ENCODE measurements around the gene GLYR1. TPM values are rescaled to one million over a fixed set of nuclear protein-coding genes. Genes with fewer than 3 reads are reported as not detected.
"Not testable (repeated sequence)": the region's sequence is repeated elsewhere in the genome, so short reads cannot be mapped to it uniquely, and the experiment has no call there.

GLYR1 gene
- total RNA-seq, 2 experiments from 2014 or later: 80.4 to 85.4 TPM

DNA sequence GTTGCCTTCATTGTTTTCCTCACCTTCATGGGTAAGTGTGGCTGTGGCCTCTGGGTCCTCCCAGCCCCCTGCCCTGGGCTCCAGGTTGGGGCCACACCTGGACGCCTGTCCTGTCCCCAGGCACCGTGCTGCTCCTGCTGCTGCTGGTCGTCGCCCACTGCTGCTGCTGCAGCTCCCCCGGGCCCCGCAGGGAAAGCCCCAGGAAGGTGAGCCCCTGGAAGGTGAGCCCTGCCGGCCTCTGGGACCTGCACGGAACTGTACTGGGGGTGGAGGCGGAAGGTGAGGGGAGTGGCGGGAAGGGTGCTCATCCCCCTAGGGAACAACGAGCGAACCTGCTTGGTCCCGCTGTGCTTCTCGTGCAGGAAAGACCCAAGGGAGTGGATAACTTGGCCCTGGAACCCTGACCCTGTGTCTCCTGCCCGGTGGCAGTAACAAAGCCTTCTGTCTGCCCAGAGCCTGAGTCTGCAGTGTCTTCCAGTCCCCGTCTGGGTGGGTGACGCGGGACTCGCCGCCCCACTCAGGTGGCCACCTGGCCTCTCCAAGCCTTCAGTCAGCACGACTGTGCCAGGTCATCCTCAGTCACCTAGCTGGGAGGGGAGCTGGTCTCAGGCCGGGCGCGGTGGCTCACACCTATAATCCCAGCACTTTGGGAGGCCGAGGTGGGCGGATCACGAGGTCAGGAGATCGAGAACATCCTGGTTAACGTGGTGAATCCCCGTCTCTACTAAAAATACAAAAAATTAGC is 51.1 kb downstream of the GLYR1 start:
- H3K27ac Mint-ChIP-seq: no peak overlapping the region
- no peak for DNase-seq
- no peaks in the 10 kb centered on the region for H3K36me3 Mint-ChIP-seq (ENCODE audit: low read depth)
- H3K4me1 Mint-ChIP-seq: peaks cover 11% of the 10 kb centered on the region
- ChIA-PET POLR2A (interaction anchor here (0.6 kb wide), 1 partner anchor 23 kb away, joined by 3 read pairs; no protein-coding TSS in a partner anchor), CTCF (no interaction called here)
- H3K9me3 Mint-ChIP-seq: no peaks in the 10 kb centered on the region
- H3K27me3 Mint-ChIP-seq: no peaks in the 10 kb centered on the region
- H3K4me3 Mint-ChIP-seq: no peak overlapping the region

DNA sequence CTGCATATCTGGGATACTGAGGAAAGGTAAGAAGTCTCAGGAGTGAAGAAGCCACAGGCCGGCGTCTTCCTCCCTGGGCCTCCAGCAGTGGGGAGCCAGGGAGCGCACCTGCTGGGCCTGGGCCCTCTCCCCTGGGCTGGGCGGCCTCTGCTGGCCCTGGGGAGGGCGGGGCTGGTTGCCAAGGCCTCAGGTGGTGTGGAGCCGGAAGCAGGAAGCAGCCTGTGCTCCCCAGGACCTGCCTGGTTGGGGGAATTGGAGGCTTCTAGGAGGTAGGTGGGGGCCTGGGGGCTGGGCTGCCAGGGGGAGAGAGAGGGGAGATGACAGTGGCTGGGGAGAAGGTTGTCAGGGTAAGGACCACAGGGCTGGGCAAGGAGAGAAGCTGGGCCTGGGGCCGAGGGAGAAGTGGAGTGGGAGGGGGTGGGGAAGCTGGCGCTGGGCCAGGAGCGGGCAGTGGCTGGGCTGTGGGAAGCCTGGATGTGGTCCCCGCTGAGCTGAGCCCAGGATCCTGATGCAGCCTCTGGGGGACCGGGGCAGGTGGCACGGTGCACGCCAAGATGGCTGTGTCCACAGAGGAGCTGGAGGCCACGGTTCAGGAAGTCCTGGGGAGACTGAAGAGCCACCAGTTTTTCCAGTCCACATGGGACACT is 51.8 kb downstream of the GLYR1 start, which contains the start of gene SMIM22:
Gene SMIM22, plus strand, starts transcription at position 189 of the 647 bp plus-strand sequence. Its CDS starts 366 bp downstream, at position 555.
- H3K27ac Mint-ChIP-seq: no peak within 1 kb of the TSS
- ChIA-PET CTCF (no interaction called here), POLR2A (interaction anchor here (0.6 kb wide), 1 partner anchor 23 kb away, joined by 3 read pairs; no protein-coding TSS in a partner anchor)
- H3K4me3 Mint-ChIP-seq: no peak within 1 kb of the TSS
- peaks cover 8% of the 10 kb centered on the region for H3K4me1 Mint-ChIP-seq
- H3K27me3 Mint-ChIP-seq: no peaks in the 10 kb centered on the region
- H3K9me3 Mint-ChIP-seq: no peaks in the 10 kb centered on the region
- DNase-seq: no peak
- H3K36me3 Mint-ChIP-seq (ENCODE audit: low read depth): no peaks in the 10 kb centered on the region

DNA sequence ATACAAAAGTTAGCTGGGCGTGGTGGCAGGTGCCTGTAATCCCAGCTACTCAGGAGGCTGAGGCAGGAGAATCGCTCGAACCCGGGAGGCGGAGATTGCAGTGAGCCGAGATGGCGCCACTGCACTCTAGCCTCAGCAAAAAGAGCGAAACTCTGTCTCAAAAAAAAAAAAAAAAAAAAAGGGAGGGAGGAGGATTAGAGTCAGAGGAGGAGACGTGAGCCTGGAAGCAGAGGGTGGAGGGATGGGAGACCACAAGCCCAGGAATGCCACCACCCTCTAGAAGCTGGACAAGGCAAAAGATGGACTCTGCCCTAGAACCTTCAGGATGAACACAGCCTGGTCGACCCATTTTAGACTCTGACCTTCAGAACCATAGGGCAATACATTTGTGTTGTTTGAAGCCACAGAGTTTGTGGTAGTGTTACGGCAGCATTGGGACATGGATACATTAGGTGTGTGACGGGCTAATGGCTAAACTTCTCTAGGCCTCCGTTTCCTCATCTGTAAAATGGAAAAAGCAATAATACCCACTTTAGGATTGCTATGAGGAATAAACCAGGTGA is 54.1 kb downstream of the GLYR1 start:
- H3K27ac Mint-ChIP-seq: no peak overlapping the region
- H3K27me3 Mint-ChIP-seq: no peaks in the 10 kb centered on the region
- ChIA-PET CTCF (interaction anchor here (0.9 kb wide), 1 partner anchor 25 kb away, joined by 3 read pairs; no protein-coding TSS in a partner anchor), POLR2A (no interaction called here)
- H3K4me3 Mint-ChIP-seq: no peak overlapping the region
- DNase-seq: no peak
- no peaks in the 10 kb centered on the region for H3K36me3 Mint-ChIP-seq (ENCODE audit: low read depth)
- H3K9me3 Mint-ChIP-seq: no peaks in the 10 kb centered on the region
- peaks cover 7% of the 10 kb centered on the region for H3K4me1 Mint-ChIP-seq

DNA sequence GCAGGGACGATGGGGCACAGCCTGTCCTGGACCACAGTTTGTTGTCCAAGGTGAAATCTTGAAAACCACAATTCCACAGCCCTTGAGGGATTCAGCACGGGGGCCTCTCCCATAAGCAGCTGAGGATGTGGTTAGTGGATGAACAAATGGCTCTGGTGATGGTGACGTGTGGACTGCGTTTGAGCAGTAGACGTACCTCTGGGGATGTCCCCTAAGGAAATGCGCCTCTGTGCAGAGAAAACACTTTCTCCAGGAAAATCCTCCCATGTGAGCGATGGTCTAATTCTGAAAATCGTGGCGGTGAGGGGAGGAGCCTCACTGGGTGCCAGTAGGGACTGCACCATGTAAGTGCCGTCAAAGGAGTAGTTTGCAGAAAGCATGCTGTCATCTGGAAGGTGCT is 56.2 kb downstream of the GLYR1 start:
- CTCF ChIA-PET: no interaction called here
- POLR2A ChIA-PET: no interaction called here

DNA sequence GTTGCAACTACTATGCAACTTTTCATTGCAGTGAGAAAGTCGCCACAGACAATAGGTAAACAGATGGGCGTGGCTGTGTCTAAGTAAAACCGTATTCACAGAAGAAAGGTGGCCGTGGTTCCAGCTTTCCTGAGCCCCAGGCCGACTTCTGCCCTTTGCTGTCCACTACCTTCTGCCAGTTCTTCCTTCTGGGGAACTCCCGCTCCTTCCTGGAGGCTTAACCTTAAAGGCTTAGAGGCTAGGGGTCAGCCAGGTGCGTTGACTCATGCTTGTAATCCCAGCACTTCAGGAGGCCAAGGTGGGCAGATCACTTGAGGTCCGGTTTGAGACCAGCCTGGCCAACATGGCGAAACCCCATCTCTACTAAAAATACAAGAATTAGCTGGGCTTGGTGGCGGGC is 56.8 kb downstream of the GLYR1 start:
- CTCF ChIA-PET: no interaction called here
- H3K9me3 Mint-ChIP-seq: no peaks in the 10 kb centered on the region
- no peak overlapping the region for H3K27ac Mint-ChIP-seq
- no peaks in the 10 kb centered on the region for H3K27me3 Mint-ChIP-seq
- DNase-seq: no peak
- H3K4me3 Mint-ChIP-seq: no peak overlapping the region
- peaks cover 7% of the 10 kb centered on the region for H3K4me1 Mint-ChIP-seq
- no peaks in the 10 kb centered on the region for H3K36me3 Mint-ChIP-seq (ENCODE audit: low read depth)
- POLR2A ChIA-PET: no interaction called here

More for the DNA sequence above, 56.2 kb downstream of the GLYR1 start:
- no peaks in the 10 kb centered on the region for H3K36me3 Mint-ChIP-seq (ENCODE audit: low read depth)
- H3K27ac Mint-ChIP-seq: no peak overlapping the region
- H3K27me3 Mint-ChIP-seq: no peaks in the 10 kb centered on the region
- no peaks in the 10 kb centered on the region for H3K9me3 Mint-ChIP-seq
- H3K4me1 Mint-ChIP-seq: peaks cover 7% of the 10 kb centered on the region
- no peak for DNase-seq
- no peak overlapping the region for H3K4me3 Mint-ChIP-seq

DNA sequence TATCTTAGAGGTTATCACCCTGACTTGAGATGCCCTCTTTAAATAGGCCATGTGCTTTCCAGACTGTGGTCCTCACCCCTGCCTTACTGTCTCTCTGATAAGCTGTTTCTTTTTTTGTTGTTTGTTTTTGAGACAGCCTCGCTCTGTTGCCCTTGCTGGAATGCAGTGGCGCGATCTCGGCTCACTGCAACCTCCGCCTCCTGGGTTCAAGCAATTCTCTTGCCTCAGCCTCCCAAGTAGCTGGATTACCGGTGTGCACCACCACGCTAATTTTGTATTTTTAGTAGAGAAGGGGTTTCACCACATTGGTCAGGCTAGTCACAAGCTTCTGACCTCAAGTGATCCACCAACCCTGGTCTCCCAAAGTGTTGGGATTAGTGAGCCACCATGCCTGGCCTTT is 58.2 kb downstream of the GLYR1 start:
- POLR2A ChIA-PET: interaction anchor here (0.7 kb wide), 1 partner anchor 20 kb away, joined by 3 read pairs; no protein-coding TSS in a partner anchor
- CTCF ChIA-PET: no interaction called here
- no peak overlapping the region for H3K4me3 Mint-ChIP-seq
- no peak overlapping the region for H3K27ac Mint-ChIP-seq
- peaks cover 7% of the 10 kb centered on the region for H3K4me1 Mint-ChIP-seq
- H3K9me3 Mint-ChIP-seq: no peaks in the 10 kb centered on the region
- DNase-seq: no peak
- no peaks in the 10 kb centered on the region for H3K27me3 Mint-ChIP-seq
- no peaks in the 10 kb centered on the region for H3K36me3 Mint-ChIP-seq (ENCODE audit: low read depth)

DNA sequence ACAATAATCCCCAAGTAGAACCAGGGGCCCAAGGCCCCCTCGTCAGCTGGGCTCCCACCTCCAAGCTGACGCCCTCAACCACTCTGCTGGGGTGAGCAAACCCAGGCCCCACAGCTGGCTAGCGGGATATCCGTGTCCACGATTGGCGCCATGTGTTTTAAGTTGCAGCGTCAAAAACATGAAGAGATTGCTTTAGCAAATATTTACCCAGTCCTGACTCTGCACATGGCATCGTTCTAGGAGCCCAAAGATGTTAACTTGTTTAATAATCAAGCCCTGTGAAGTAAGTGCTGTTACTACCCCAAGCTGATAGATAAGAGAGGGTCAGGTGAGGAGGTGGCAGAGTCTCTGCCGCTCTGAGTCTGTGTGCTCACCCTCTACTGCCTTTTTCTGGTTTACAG is 58.6 kb downstream of the GLYR1 start:
- H3K4me3 Mint-ChIP-seq: no peak overlapping the region
- H3K36me3 Mint-ChIP-seq (ENCODE audit: low read depth): no peaks in the 10 kb centered on the region
- ChIA-PET CTCF (no interaction called here), POLR2A (interaction anchor here (0.7 kb wide), 1 partner anchor 20 kb away, joined by 3 read pairs; no protein-coding TSS in a partner anchor)
- H3K4me1 Mint-ChIP-seq: peaks cover 7% of the 10 kb centered on the region
- no peak overlapping the region for H3K27ac Mint-ChIP-seq
- H3K27me3 Mint-ChIP-seq: no peaks in the 10 kb centered on the region
- H3K9me3 Mint-ChIP-seq: no peaks in the 10 kb centered on the region
- DNase-seq: no peak

DNA sequence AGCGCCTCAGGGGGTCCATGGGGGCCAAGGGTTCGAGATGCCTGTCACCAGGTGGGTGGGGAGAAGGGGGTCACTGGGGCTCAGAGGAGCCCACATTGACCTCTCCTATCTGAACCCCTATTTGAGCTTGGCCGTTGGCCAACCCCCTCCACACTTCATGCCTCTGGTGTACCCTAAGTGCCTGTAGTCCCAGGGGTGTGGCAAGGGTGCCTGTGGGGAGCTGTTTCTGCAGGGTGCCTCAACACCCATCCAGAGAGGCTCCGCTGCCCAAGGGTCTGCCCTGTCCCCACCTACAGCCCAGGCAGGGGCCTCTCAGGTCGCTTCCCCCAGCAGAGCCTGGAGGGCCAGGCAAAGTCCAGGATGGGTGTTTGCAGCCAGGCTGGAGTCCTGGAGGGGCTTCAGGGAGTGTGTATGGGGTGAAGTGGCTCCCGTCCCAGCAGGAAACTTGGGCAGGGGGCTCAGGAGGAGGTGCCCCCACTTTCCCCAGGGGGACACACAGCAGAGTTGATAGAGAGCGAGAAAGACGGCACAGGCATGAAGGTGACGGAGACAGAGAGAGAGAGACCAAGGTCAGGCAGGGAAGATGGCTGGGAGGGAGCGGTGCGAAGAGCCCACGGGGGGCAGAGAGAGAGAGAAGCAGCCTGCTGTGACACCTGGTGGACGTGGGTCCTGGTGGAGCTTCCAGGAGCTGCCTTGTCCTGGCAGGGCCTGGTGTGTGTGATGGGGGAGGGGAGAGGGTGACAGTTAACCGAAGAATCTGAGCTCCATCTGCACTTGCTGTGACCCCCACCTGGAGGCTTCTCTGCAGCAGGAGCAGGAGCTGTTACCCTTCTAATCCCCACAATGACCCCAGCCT is 59.2 kb downstream of the GLYR1 start, which contains the start of gene SEPTIN12:
Gene SEPTIN12, minus strand, starts transcription at position 719 of the 856 bp plus-strand sequence. Its CDS starts 700 bp downstream, at position 19.
- Mint-ChIP-seq H3K9me3 (no peaks in the 10 kb centered on the region), H3K27me3 (no peaks in the 10 kb centered on the region), H3K4me1 (peaks cover 7% of the 10 kb centered on the region), H3K27ac (no peak within 1 kb of the TSS), H3K4me3 (no peak within 1 kb of the TSS), H3K36me3 (ENCODE audit: low read depth) (no peaks in the 10 kb centered on the region)
- ChIA-PET POLR2A (interaction anchor here (0.7 kb wide), 1 partner anchor 19 kb away, joined by 3 read pairs; no protein-coding TSS in a partner anchor), CTCF (no interaction called here)
- DNase-seq: no peak

DNA sequence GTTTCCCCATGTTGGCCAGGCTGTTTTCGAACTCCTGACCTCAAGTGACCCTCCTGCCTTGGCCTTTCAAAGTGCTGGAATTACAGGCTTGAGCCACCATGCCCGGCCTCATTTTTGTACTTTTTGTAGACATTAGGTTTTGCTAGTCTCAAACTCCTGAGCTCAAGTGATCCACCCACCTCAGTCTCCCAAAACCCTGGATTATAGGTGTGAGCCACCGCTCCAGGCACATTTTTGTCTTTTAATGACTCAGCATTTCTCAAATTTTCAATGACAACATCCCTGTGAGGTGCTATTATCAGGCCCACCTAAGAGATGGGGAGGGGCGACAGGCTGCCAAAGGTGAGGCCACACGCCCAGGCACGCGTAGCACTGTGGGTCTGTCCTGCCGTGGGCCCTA is 60.0 kb downstream of the GLYR1 start:
- Mint-ChIP-seq H3K36me3 (ENCODE audit: low read depth) (no peaks in the 10 kb centered on the region), H3K27me3 (no peaks in the 10 kb centered on the region)
- CTCF ChIA-PET: no interaction called here

DNA sequence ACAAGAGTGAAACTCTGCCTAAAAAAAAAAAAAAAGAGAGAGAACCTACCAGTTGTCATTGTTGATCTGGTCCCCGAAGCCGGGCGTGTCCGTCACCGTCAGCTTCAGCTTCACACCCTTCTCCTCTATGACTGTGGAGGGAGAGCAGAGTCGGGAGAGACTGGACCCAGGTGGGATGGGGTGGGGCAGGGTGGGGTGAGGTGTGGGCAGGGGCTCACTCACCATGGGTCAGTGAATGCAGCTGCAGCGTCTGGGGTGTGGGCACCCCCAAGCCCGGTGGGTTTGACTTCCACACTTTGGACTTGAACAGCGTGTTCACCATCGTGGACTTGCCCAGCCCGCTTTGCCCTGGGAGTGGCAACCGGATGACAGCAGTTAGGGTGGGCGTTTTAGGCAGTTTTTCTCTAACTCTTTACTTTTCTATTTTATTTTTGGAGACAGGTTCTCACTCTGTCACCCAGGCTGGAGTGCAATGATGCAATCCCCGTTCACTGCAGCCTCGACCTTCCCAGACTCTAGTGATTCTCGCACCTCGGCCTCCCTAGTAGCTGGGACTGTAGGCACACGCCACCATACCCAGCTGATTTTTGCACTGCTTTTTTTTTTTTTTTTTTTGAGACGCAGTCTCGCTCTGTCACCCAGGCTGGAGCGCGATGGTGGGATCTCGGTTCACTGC is 61.2 kb downstream of the GLYR1 start:
- Mint-ChIP-seq H3K27ac (no peak overlapping the region), H3K27me3 (no peaks in the 10 kb centered on the region), H3K36me3 (ENCODE audit: low read depth) (no peaks in the 10 kb centered on the region), H3K4me1 (peaks cover 3% of the 10 kb centered on the region), H3K4me3 (no peak overlapping the region), H3K9me3 (no peaks in the 10 kb centered on the region)
- ChIA-PET CTCF (no interaction called here), POLR2A (no interaction called here)
- DNase-seq: no peak

More for the DNA sequence above, 60.0 kb downstream of the GLYR1 start:
- POLR2A ChIA-PET: no interaction called here
- Mint-ChIP-seq H3K9me3 (no peaks in the 10 kb centered on the region), H3K4me3 (no peak overlapping the region), H3K27ac (no peak overlapping the region), H3K4me1 (peaks cover 7% of the 10 kb centered on the region)
- no peak for DNase-seq

DNA sequence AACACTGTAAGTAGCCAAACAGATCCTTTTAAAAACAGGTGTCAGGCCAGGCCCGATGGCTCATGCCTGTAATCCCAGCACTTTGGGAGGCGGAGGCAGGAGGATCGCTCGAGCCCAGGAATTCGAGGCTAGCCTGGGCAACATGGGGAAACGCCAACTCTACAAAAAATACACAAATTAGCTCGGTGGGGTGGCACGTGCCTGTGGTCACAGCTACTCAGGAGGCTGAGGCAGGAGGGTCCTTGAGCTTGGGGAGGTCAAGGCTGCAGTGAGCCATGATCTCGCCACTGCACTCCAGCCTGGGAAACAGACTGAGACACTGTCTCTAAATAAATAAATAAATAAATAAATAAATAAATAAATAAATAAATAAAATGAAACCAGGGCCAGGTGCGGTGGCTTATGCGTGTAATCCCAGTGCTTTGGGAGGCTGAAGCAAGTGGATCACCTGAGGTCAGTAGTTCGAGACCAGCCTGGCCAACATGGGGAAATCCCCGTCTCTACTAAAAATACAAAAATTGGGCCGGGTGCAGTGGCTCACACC is 62.6 kb downstream of the GLYR1 start:
- H3K4me3 Mint-ChIP-seq; H3K27me3 Mint-ChIP-seq; H3K36me3 Mint-ChIP-seq (ENCODE audit: low read depth); POLR2A ChIA-PET; CTCF ChIA-PET; H3K27ac Mint-ChIP-seq; H3K4me1 Mint-ChIP-seq; H3K9me3 Mint-ChIP-seq; DNase-seq: not testable (repeated sequence)

DNA sequence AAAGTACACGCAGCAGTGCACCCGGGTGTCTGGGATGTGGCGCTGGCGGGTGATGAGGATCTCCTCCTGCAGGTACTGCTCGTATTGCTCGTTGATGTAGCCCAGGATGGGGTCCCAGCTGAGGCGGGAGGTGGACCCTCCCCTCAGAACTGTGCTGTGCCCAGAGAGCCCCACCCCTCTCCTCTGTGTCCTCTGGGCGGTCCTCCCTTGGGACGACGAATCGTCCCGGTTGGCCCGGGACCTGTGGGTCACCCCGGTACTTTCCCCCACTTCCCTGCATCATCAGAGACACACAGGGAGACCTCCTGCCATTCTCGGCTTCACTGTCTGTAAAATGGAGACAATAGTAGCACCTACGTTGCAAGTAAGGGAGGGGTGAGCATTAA is 63.1 kb downstream of the GLYR1 start:
- POLR2A ChIA-PET: no interaction called here

More for the DNA sequence above, 63.1 kb downstream of the GLYR1 start:
- CTCF ChIA-PET: no interaction called here
- Mint-ChIP-seq H3K4me3 (no peak overlapping the region), H3K4me1 (no peaks in the 10 kb centered on the region), H3K36me3 (ENCODE audit: low read depth) (no peaks in the 10 kb centered on the region), H3K27ac (no peak overlapping the region), H3K9me3 (no peaks in the 10 kb centered on the region), H3K27me3 (no peaks in the 10 kb centered on the region)
- no peak for DNase-seq
